ENCODE results near the gene ATP5ME.

- TF ChIP-seq CTCF (IDR thresholded peaks at IDR 0.05; ENCODE audit: low read depth, low read length, poor library complexity, severe bottlenecking): no peak
- no peak for TF ChIP-seq EZH2phosphoT487 (IDR thresholded peaks at IDR 0.05; ENCODE audit: borderline replicate concordance, low read length)
Measured at GRCh38 chr4:657338-657833, 16.7 kb downstream of the ATP5ME start.

Measured in DOHH2 (cell line).